KMS-11 (cell line): ENCODE measurements around the gene ZNF561.

Experiments
- H2AFZ ChIP-seq: fragments of 200-600 bp; sonication (generic); 2 replicates; pipeline ENCODE4 v1.6.1; 2016; ENCODE audit warnings: antibody characterized with exemption, mixed run types, low read depth
- H3K27ac ChIP-seq: fragments of 200-600 bp; sonication (generic); 2 replicates; pipeline ENCODE4 v1.6.1; 2016; ENCODE audit warnings: mild to moderate bottlenecking, mixed run types
- H3K27me3 ChIP-seq: fragments of 200-600 bp; sonication (generic); 2 replicates; pipeline ENCODE4 v1.6.1; 2017; ENCODE audit warnings: mild to moderate bottlenecking, low read depth, mixed run types, moderate library complexity; ENCODE audit not compliant: insufficient read depth
- H3K36me3 ChIP-seq: fragments of 200-600 bp; sonication (generic); 2 replicates; pipeline ENCODE4 v1.6.1; 2017; ENCODE audit warnings: mild to moderate bottlenecking, mixed run types; ENCODE audit not compliant: insufficient read depth
- H3K4me1 ChIP-seq: fragments of 200-600 bp; sonication (generic); 2 replicates; pipeline ENCODE4 v1.6.1; 2016; ENCODE audit warnings: mild to moderate bottlenecking, low read depth, mixed run types; ENCODE audit not compliant: poor library complexity, severe bottlenecking
- H3K4me2 ChIP-seq: fragments of 200-600 bp; sonication (generic); 2 replicates; pipeline ENCODE4 v1.7.0; 2016; ENCODE audit warnings: mild to moderate bottlenecking, mixed run types
- H3K4me3 ChIP-seq: fragments of 200-600 bp; sonication (generic); IDR thresholded peaks from 2 replicates; pipeline ENCODE4 v1.6.1; 2017; ENCODE audit warnings: low read depth, low read length, mixed read lengths; ENCODE audit not compliant: insufficient read depth
- H3K79me2 ChIP-seq: fragments of 200-600 bp; sonication (generic); 2 replicates; pipeline ENCODE4 v1.6.1; 2016; ENCODE audit warnings: low read depth, mixed run types; ENCODE audit not compliant: insufficient read depth
- H3K9ac ChIP-seq: fragments of 200-600 bp; sonication (generic); 2 replicates; pipeline ENCODE4 v1.6.1; 2016; ENCODE audit warnings: mild to moderate bottlenecking, mixed run types
- H4K20me1 ChIP-seq: fragments of 200-600 bp; sonication (generic); 2 replicates; pipeline ENCODE4 v1.6.1; 2016; ENCODE audit warnings: mild to moderate bottlenecking, mixed run types; ENCODE audit not compliant: insufficient read depth
- CTCF ChIP-seq: fragments of 200-600 bp; sonication (generic); conservative IDR thresholded peaks from 2 replicates; pipeline ENCODE4 v1.6.1; 2017; ENCODE audit warnings: low read depth, mild to moderate bottlenecking, antibody characterized with exemption, low read length, moderate library complexity, mixed read lengths

ZNF561 gene

GRCh38 chr19:9650345-9650744 is 29.3 kb upstream of the ZNF561 start:
- Histone ChIP-seq H3K4me3 (no peak overlapping the region), H4K20me1 (no peaks in the 10 kb centered on the region), H3K4me1 (no peaks in the 10 kb centered on the region), H3K79me2 (no peaks in the 10 kb centered on the region), H2AFZ (no peak overlapping the region), H3K9ac (no peak overlapping the region), H3K36me3 (peaks cover 5% of the 10 kb centered on the region; the same call in 1 of the 2 replicates), H3K27ac (no peak overlapping the region), H3K27me3 (no peaks in the 10 kb centered on the region), H3K4me2 (no peak overlapping the region)
- TF ChIP-seq CTCF = no peak

GRCh38 chr19:9645472-9645871 is 24.4 kb upstream of the ZNF561 start:
- H3K9ac ChIP-seq = no peak overlapping the region
- no peaks in the 10 kb centered on the region for H3K27me3 ChIP-seq
- H3K27ac ChIP-seq = no peak overlapping the region
- no peak for TF ChIP-seq CTCF
- H3K79me2 ChIP-seq = no peaks in the 10 kb centered on the region
- H3K36me3 ChIP-seq = no peaks in the 10 kb centered on the region
- H3K4me3 ChIP-seq = no peak overlapping the region
- no peaks in the 10 kb centered on the region for H3K4me1 ChIP-seq
- no peaks in the 10 kb centered on the region for H4K20me1 ChIP-seq
- H2AFZ ChIP-seq = no peak overlapping the region
- H3K4me2 ChIP-seq = no peak overlapping the region

DNA sequence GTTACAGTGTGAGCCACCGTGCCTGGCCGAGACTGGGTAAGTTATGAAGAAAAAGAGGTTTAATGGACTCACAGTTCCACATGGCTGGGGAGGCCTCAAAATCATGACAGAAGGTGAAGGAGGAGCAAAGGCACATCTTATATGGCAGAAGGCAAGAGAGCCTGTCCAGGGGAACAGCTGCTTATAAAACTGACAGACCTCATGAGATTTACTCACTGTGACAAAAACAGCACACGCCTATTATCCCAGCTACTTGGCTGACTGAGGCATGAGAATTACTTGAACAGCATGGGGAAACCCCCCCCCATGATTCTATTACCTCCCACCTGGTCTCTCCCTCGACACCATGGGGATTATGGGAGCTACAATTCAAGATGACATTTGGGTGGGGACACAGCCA is 23.4 kb upstream of the ZNF561 start:
- no peak for TF ChIP-seq CTCF
- H3K4me2 ChIP-seq = no peak overlapping the region
- no peaks in the 10 kb centered on the region for H3K79me2 ChIP-seq
- H3K27ac ChIP-seq = no peak overlapping the region
- no peak overlapping the region for H2AFZ ChIP-seq
- no peaks in the 10 kb centered on the region for H3K27me3 ChIP-seq
- no peak overlapping the region for H3K4me3 ChIP-seq
- H4K20me1 ChIP-seq = no peaks in the 10 kb centered on the region
- H3K4me1 ChIP-seq = no peaks in the 10 kb centered on the region
- no peak overlapping the region for H3K9ac ChIP-seq
- H3K36me3 ChIP-seq = no peaks in the 10 kb centered on the region

DNA sequence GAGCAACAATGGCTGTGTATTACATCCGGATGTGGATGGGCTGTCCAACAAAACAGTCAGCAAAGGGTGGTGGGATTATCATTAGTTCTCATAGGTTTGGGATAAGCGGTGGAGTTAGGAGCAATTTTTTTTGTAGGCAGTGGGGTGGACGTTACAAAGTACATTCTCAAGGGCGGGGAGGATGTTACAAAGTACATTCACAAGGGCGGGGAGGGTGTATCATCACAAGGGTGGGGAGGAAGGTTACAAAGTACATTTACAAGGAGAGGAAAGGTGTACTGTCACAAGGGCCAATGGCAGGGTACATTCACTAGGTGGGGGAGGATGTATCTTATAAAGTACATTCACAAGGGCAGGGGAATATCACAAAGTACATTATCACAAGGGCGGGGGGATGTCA is 20.8 kb upstream of the ZNF561 start:
- H3K27me3 ChIP-seq = no peaks in the 10 kb centered on the region
- no peaks in the 10 kb centered on the region for H3K79me2 ChIP-seq
- TF ChIP-seq CTCF = no peak
- H3K4me2 ChIP-seq = no peak overlapping the region
- H2AFZ ChIP-seq = no peak overlapping the region
- H3K36me3 ChIP-seq = no peaks in the 10 kb centered on the region
- H3K4me3 ChIP-seq = no peak overlapping the region
- H3K9ac ChIP-seq = no peak overlapping the region
- no peak overlapping the region for H3K27ac ChIP-seq
- H3K4me1 ChIP-seq = no peaks in the 10 kb centered on the region
- H4K20me1 ChIP-seq = no peaks in the 10 kb centered on the region

- H3K79me2 ChIP-seq = no peaks in the 10 kb centered on the region
- no peaks in the 10 kb centered on the region for H3K27me3 ChIP-seq
Measured at GRCh38 chr19:9640956-9641355, 19.9 kb upstream of the ZNF561 start.

More at GRCh38 chr19:9640956-9641355, 19.9 kb upstream of the ZNF561 start:
- Histone ChIP-seq H3K9ac (no peak overlapping the region), H3K4me3 (no peak overlapping the region), H3K4me2 (no peak overlapping the region), H3K36me3 (no peaks in the 10 kb centered on the region), H4K20me1 (no peaks in the 10 kb centered on the region), H3K27ac (no peak overlapping the region), H2AFZ (no peak overlapping the region), H3K4me1 (no peaks in the 10 kb centered on the region)
- TF ChIP-seq CTCF = no peak
